H1 (cell line): ENCODE results near the gene HPRT1. TPM values are rescaled to one million over a fixed set of nuclear protein-coding genes. Genes with fewer than 3 reads are reported as not detected.

Experiments used
- ASH2L ChIP-seq: fragments of 200-600, 300-600 bp; sonication (generic); IDR thresholded peaks from one replicate; pipeline ENCODE4 v1.7.1; 2017; ENCODE audit warnings: low read length
- CBX8 ChIP-seq: fragments of 300-800, 300-1000 bp; sonication (generic); IDR thresholded peaks from 2 replicates; pipeline ENCODE4 v1.7.1; 2016; ENCODE audit warnings: low read depth, low read length, borderline replicate concordance
- E2F6 ChIP-seq: IDR thresholded peaks from 2 replicates; pipeline ENCODE4 v1.6.1; 2012; ENCODE audit warnings: inconsistent platforms
- EGR1 ChIP-seq: IDR thresholded peaks from 2 replicates; pipeline ENCODE4 v1.6.1; 2011; ENCODE audit warnings: low read depth, low read length, borderline replicate concordance
- GABPA ChIP-seq: IDR thresholded peaks from 2 replicates; pipeline ENCODE4 v1.6.1; 2011; ENCODE audit warnings: mild to moderate bottlenecking, low read length, moderate library complexity, borderline replicate concordance; ENCODE audit not compliant: insufficient read depth
- JUN ChIP-seq: IDR thresholded peaks from 2 replicates; pipeline ENCODE4 v1.6.1; 2011; ENCODE audit warnings: low read depth, mild to moderate bottlenecking, improper control_type of control experiment, low read length
- JUND ChIP-seq: IDR thresholded peaks from 2 replicates; pipeline ENCODE4 v1.6.1; 2011; ENCODE audit warnings: mild to moderate bottlenecking, improper control_type of control experiment, low read length
- NRF1 ChIP-seq: IDR thresholded peaks from 2 replicates; pipeline ENCODE4 v1.6.1; 2011; ENCODE audit warnings: mild to moderate bottlenecking, low read depth, low read length, improper control_type of control experiment
- POLR2AphosphoS5 ChIP-seq: IDR thresholded peaks from 2 replicates; pipeline ENCODE4 v1.6.1; 2011; ENCODE audit warnings: low read depth, low read length
- RBBP5 ChIP-seq: IDR thresholded peaks from 2 replicates; pipeline ENCODE4 v1.7.1; 2012; ENCODE audit warnings: low read depth, mild to moderate bottlenecking, inconsistent platforms, low read length, moderate library complexity, borderline replicate concordance
- SIRT6 ChIP-seq: IDR thresholded peaks from one replicate; pipeline ENCODE4 v1.7.1; 2012; ENCODE audit warnings: low read length, inconsistent platforms
- SP2 ChIP-seq: IDR thresholded peaks from 2 replicates; pipeline ENCODE4 v1.6.1; 2012; ENCODE audit warnings: mild to moderate bottlenecking, low read length, inconsistent platforms
- SP4 ChIP-seq: IDR thresholded peaks from 2 replicates; pipeline ENCODE4 v1.6.1; 2012; ENCODE audit warnings: low read length, inconsistent platforms
- TAF1 ChIP-seq: IDR thresholded peaks from 2 replicates; pipeline ENCODE4 v1.6.1; 2011; ENCODE audit warnings: mild to moderate bottlenecking, low read depth, low read length
- TAF7 ChIP-seq: optimal IDR thresholded peaks from 2 replicates; pipeline ENCODE3; 2011; ENCODE audit warnings: low read depth, mild to moderate bottlenecking, inconsistent platforms, low read length, moderate library complexity, borderline replicate concordance
- TBP ChIP-seq: IDR thresholded peaks from 2 replicates; pipeline ENCODE4 v1.6.1; 2011; ENCODE audit warnings: low read depth, low read length, improper control_type of control experiment
- YY1 ChIP-seq: IDR thresholded peaks from 2 replicates; pipeline ENCODE4 v1.6.1; 2011; ENCODE audit warnings: low read depth, mild to moderate bottlenecking, low read length
- polyA plus RNA-seq, 7 experiments: library from polyadenylated mRNA; depleted of rRNA in 3 of 7; stranded (reverse) in 5 of 7; unstranded in 2 of 7; fragments of >200 nt in 5 of 7; fragments of 200-250 nt in 2 of 7; gene quantifications; 1 replicate in 5 of 7; 2 replicates in 1 of 7; 4 replicates in 1 of 7; pipeline versions ENCODE4 v1.2.1 to v1.2.3, GENCODE V29; 2011 to 2013; ENCODE audit warnings: missing spikeins in 2 of 7, mixed read lengths in 2 of 7
- total RNA-seq: library from RNA; stranded (reverse); fragmentation: NEBNext Ultra II Directional; extraction: Animal tissue kit (Norgen Biotek cat#: 25700); gene quantifications from 2 replicates; pipeline ENCODE4 v1.2.1, GENCODE V29; 2021
- TF ChIP-seq, protein P1 (sequence below): IDR thresholded peaks from 2 replicates; pipeline ENCODE4 v1.6.1; 2011; ENCODE audit warnings: low read depth, mild to moderate bottlenecking, low read length; ENCODE audit not compliant: insufficient read depth
- TF ChIP-seq, protein P2 (sequence below): IDR thresholded peaks from 2 replicates; pipeline ENCODE4 v1.6.1; 2011; ENCODE audit warnings: low read length, improper control_type of control experiment

HPRT1 gene
- total and polyA plus RNA-seq, 2 of the 8 experiments (the other 6 are each of a cell fraction or from before 2014, with no cell fraction given), result 16.9 to 49.5 TPM

DNA sequence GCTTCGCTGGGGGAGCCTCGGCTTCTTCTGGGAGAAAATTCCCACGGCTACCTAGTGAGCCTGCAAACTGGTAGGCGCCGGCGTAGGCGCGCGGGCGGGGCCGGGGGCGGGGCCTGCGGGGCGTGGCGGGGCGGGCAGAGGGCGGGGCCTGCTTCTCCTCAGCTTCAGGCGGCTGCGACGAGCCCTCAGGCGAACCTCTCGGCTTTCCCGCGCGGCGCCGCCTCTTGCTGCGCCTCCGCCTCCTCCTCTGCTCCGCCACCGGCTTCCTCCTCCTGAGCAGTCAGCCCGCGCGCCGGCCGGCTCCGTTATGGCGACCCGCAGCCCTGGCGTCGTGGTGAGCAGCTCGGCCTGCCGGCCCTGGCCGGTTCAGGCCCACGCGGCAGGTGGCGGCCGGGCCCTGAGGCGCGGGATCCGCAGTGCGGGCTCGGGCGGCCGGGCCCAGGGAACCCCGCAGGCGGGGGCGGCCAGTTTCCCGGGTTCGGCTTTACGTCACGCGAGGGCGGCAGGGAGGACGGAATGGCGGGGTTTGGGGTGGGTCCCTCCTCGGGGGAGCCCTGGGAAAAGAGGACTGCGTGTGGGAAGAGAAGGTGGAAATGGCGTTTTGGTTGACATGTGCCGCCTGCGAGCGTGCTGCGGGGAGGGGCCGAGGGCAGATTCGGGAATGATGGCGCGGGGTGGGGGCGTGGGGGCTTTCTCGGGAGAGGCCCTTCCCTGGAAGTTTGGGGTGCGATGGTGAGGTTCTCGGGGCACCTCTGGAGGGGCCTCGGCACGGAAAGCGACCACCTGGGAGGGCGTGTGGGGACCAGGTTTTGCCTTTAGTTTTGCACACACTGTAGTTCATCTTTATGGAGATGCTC lies at the start of gene HPRT1 (continued):
- TF ChIP-seq RBBP5, result peak; percentile 66; the same call in 1 of the 2 replicates
- TF ChIP-seq JUND, result no peak
- TF ChIP-seq SP2, result no peak
- no peak for TF ChIP-seq SP4
- no peak for TF ChIP-seq GABPA
- no peak for TF ChIP-seq CBX8
- TF ChIP-seq SIRT6, result no peak
- no peak for TF ChIP-seq ASH2L
- TF ChIP-seq TBP, result 0 out of 2 replicates have a peak, but pooled peaks have one; percentile 42
- TF ChIP-seq TAF1, result peak; percentile 77
- TF ChIP-seq, protein P1, sequence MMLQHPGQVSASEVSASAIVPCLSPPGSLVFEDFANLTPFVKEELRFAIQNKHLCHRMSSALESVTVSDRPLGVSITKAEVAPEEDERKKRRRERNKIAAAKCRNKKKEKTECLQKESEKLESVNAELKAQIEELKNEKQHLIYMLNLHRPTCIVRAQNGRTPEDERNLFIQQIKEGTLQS, result no peak
- TF ChIP-seq, protein P2, sequence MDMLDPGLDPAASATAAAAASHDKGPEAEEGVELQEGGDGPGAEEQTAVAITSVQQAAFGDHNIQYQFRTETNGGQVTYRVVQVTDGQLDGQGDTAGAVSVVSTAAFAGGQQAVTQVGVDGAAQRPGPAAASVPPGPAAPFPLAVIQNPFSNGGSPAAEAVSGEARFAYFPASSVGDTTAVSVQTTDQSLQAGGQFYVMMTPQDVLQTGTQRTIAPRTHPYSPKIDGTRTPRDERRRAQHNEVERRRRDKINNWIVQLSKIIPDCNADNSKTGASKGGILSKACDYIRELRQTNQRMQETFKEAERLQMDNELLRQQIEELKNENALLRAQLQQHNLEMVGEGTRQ, result no peak
- TF ChIP-seq YY1, result no peak; the same call in 1 of the 2 replicates
- TF ChIP-seq NRF1, result no peak
- TF ChIP-seq TAF7, result peak; percentile 60
- no peak for TF ChIP-seq JUN
- peak; percentile 64 for TF ChIP-seq POLR2AphosphoS5
- TF ChIP-seq EGR1, result no peak
- TF ChIP-seq E2F6, result peak; percentile 31; the same call in 1 of the 2 replicates
